T-cell (primary cell): ENCODE results near the gene FRYL. TPM values are rescaled to one million over a fixed set of nuclear protein-coding genes. Genes with fewer than 3 reads are reported as not detected.

Experiments
- ATAC-seq, 4 experiments: fragments of 200-7000 bp in 3 of 4; fragments of 150-1000 bp in 1 of 4; cut with Tn5 transposase; replicated peaks in 1 of 4; 1 replicate in 3 of 4; 2 replicates in 1 of 4; pipeline ENCODE4 v1.10.0; 2021; ENCODE audit warnings: moderate library complexity in 3 of 4, mild to moderate bottlenecking in 2 of 4, moderate number of reproducible peaks in 1 of 4
- CTCF ChIA-PET, 2 donors: fragments of 300-600 bp; sonication (Branson Sonifier 250); formaldehyde crosslinking; loops; one replicate each; lab custom pipeline; 2022; ENCODE audit warnings: antibody characterized with exemption in 2 of 2; lab: Charles Lee
- POLR2A ChIA-PET, 2 donors: fragments of 300-600 bp; sonication (Branson Sonifier 250); formaldehyde crosslinking; loops; one replicate each; lab custom pipeline; 2022; ENCODE audit warnings: antibody characterized with exemption in 2 of 2; lab: Charles Lee
- DNase-seq, 35 experiments: peaks; one replicate each; pipeline versions ENCODE4 v3.0.0 to v3.0.0-alpha.2; 2013 to 2023
- H3K27ac ChIP-seq: one replicate; pipeline ENCODE4 v1.5.1; 2013; ENCODE audit warnings: low read length
- H3K27me3 ChIP-seq, 2 experiments: replicated peaks in 1 of 2; 1 replicate in 1 of 2; 2 replicates in 1 of 2; pipeline versions ENCODE4 v1.6.1 to v1.7.0; 2013; ENCODE audit warnings: low read length in 1 of 2, mixed read lengths in 1 of 2; ENCODE audit not compliant: control insufficient read depth in 2 of 2, insufficient read depth in 2 of 2; ENCODE audit errors: extremely low read depth in 1 of 2
- H3K36me3 ChIP-seq, 2 donors: 1 replicate in 1 of 2; 2 replicates in 1 of 2; pipeline versions ENCODE4 v1.6.1 to v1.7.0; 2013; ENCODE audit warnings: low read length in 1 of 2; ENCODE audit not compliant: control insufficient read depth in 2 of 2, insufficient read depth in 1 of 2; ENCODE audit errors: extremely low read depth in 1 of 2
- H3K4me1 ChIP-seq, 2 experiments: 1 replicate in 1 of 2; 2 replicates in 1 of 2; pipeline versions ENCODE4 v1.6.1 to v1.7.0; 2013; ENCODE audit warnings: low read length in 2 of 2, mixed read lengths in 1 of 2; ENCODE audit not compliant: insufficient read depth in 2 of 2, control insufficient read depth in 1 of 2; ENCODE audit errors: extremely low read depth in 1 of 2
- H3K4me3 ChIP-seq, 2 donors: 1 replicate in 1 of 2; 2 replicates in 1 of 2; pipeline versions ENCODE4 v1.5.1 to v1.7.0; 2013; ENCODE audit warnings: mild to moderate bottlenecking in 2 of 2, low read length in 1 of 2, moderate library complexity in 1 of 2; ENCODE audit not compliant: control insufficient read depth in 1 of 2; ENCODE audit errors: extremely low read depth in 1 of 2
- H3K9me3 ChIP-seq: 2 replicates; pipeline ENCODE4 v1.7.0; 2013
- H3K27ac Mint-ChIP-seq, 2 donors: one replicate each; pipeline ENCODE4 v1.8.0; 2020 to 2021; ENCODE audit warnings: mild to moderate bottlenecking in 2 of 2, mixed read lengths in 2 of 2
- H3K27me3 Mint-ChIP-seq, 2 donors: one replicate each; pipeline ENCODE4 v1.8.0; 2021 to 2022; ENCODE audit warnings: mixed read lengths in 2 of 2
- H3K36me3 Mint-ChIP-seq: one replicate; pipeline ENCODE4 v1.8.0; 2021; ENCODE audit warnings: mixed read lengths
- H3K4me1 Mint-ChIP-seq, 3 donors: one replicate each; pipeline ENCODE4 v1.8.0; 2020 to 2022; ENCODE audit warnings: mixed read lengths in 3 of 3, mild to moderate bottlenecking in 1 of 3
- H3K4me3 Mint-ChIP-seq, 3 donors: one replicate each; pipeline ENCODE4 v1.8.0; 2020 to 2022; ENCODE audit warnings: mild to moderate bottlenecking in 3 of 3, mixed read lengths in 3 of 3, moderate library complexity in 3 of 3
- H3K9me3 Mint-ChIP-seq, 3 donors: one replicate each; pipeline ENCODE4 v1.8.0; 2020 to 2022; ENCODE audit warnings: mixed read lengths in 3 of 3
- WGBS: methylation state at CpG from one replicate; pipeline ENCODE4 v1.1.5; 2013; ENCODE audit warnings: missing lambda C conversion rate; ENCODE audit not compliant: insufficient coverage; 5-methylcytosine and 5-hydroxymethylcytosine counted together
- total RNA-seq, 35 experiments: library from RNA in 6 of 35; stranded (reverse) in 6 of 35; fragments of 120-200 nt in 1 of 35; gene quantifications; one replicate each; pipeline versions ENCODE4 v1.2.1 to v1.2.4 and lab custom pipeline; 2013 to 2026

FRYL gene
- total RNA-seq, 5 donors from 2014 or later (not counting 1 experiment from before 2014, with no cell fraction given): 86.3 to 143 (median 111) TPM

- no peak overlapping the region for H3K4me3 Mint-ChIP-seq
- H3K27ac ChIP-seq: no peak overlapping the region
- whole genome bisulfite sequencing: no CpG with 5 or more reads among the region's 3 CpGs
- no peak for DNase-seq
- H3K36me3 ChIP-seq: peaks cover 0 to 70% of the 10 kb centered on the region in 2 donors
- no peak overlapping the region for H3K4me3 ChIP-seq
- H3K4me1 ChIP-seq: no peaks in the 10 kb centered on the region
- no peaks in the 10 kb centered on the region for H3K27me3 ChIP-seq
- H3K9me3 ChIP-seq: no peaks in the 10 kb centered on the region
- H3K27me3 Mint-ChIP-seq: no peaks in the 10 kb centered on the region
- POLR2A ChIA-PET: interaction anchor here in 1 of 2 donors (0.6 kb wide), 1 partner anchor 14 kb away, joined by 3 read pairs; no protein-coding TSS in a partner anchor
- no peaks in the 10 kb centered on the region for H3K4me1 Mint-ChIP-seq
- peak overlapping the region in 1 of 2 donors; percentile 19 for H3K27ac Mint-ChIP-seq
- H3K9me3 Mint-ChIP-seq: peaks cover 0 to under 1% (median 0%) of the 10 kb centered on the region in 3 donors
- H3K36me3 Mint-ChIP-seq: peaks cover 60% of the 10 kb centered on the region
- CTCF ChIA-PET: no interaction called here
- no peak for ATAC-seq
Observed at GRCh38 chr4:48564151-48564550, 215.9 kb downstream of the FRYL start.

GRCh38 chr4:48558819-48559218 is 221.3 kb downstream of the FRYL start:
- 100% methylated on average over 1 of the region's 3 CpGs for WGBS
- no peak for ATAC-seq
- peaks cover 8 to 78% of the 10 kb centered on the region in 2 donors for H3K36me3 ChIP-seq
- H3K4me1 ChIP-seq: no peaks in the 10 kb centered on the region
- Mint-ChIP-seq H3K4me3 (no peak overlapping the region), H3K9me3 (peaks cover 0 to 13% (median 6%) of the 10 kb centered on the region in 3 donors), H3K27ac (no peak overlapping the region), H3K36me3 (peaks cover 79% of the 10 kb centered on the region), H3K27me3 (no peaks in the 10 kb centered on the region), H3K4me1 (peaks cover 0 to 10% (median 0%) of the 10 kb centered on the region in 3 donors)
- DNase-seq: no peak
- H3K9me3 ChIP-seq: no peaks in the 10 kb centered on the region
- no peaks in the 10 kb centered on the region for H3K27me3 ChIP-seq
- POLR2A ChIA-PET: no interaction called here
- no peak overlapping the region for H3K4me3 ChIP-seq
- H3K27ac ChIP-seq: no peak overlapping the region
- CTCF ChIA-PET: no interaction called here

- no peak for ATAC-seq
- H3K9me3 ChIP-seq: no peaks in the 10 kb centered on the region
- no peak overlapping the region for H3K27ac ChIP-seq
- no peaks in the 10 kb centered on the region for H3K27me3 ChIP-seq
- H3K4me1 ChIP-seq: no peaks in the 10 kb centered on the region
- H3K27ac Mint-ChIP-seq: no peak overlapping the region
- peaks cover 0 to 13% (median 6%) of the 10 kb centered on the region in 3 donors for H3K9me3 Mint-ChIP-seq
- DNase-seq: no peak
- CTCF ChIA-PET: interaction anchor here in 1 of 2 donors (0.7 to 0.8 kb wide), 2 partner anchors 11 to 45 kb away, joined by 3 read pairs; no protein-coding TSS in a partner anchor
- WGBS: no CpG with 5 or more reads among the region's 1 CpG
- H3K36me3 Mint-ChIP-seq: peaks cover 79% of the 10 kb centered on the region
- peaks cover 0 to 10% (median 0%) of the 10 kb centered on the region in 3 donors for H3K4me1 Mint-ChIP-seq
- H3K27me3 Mint-ChIP-seq: no peaks in the 10 kb centered on the region
- H3K4me3 Mint-ChIP-seq: no peak overlapping the region
- no peak overlapping the region for H3K4me3 ChIP-seq
- POLR2A ChIA-PET: no interaction called here
- H3K36me3 ChIP-seq: peaks cover 8 to 76% of the 10 kb centered on the region in 2 donors
Observed at GRCh38 chr4:48558026-48558425, 222.1 kb downstream of the FRYL start.

- 93% methylated on average over 5 of the region's 8 CpGs for WGBS
- Mint-ChIP-seq H3K4me1 (peaks cover 0 to 10% (median 0%) of the 10 kb centered on the region in 3 donors), H3K4me3 (no peak overlapping the region), H3K27ac (no peak overlapping the region), H3K9me3 (peaks cover 0 to 13% (median 6%) of the 10 kb centered on the region in 3 donors), H3K27me3 (no peaks in the 10 kb centered on the region), H3K36me3 (peaks cover 79% of the 10 kb centered on the region)
- no peak for ATAC-seq
- no peak overlapping the region for H3K4me3 ChIP-seq
- DNase-seq: no peak
- no peaks in the 10 kb centered on the region for H3K9me3 ChIP-seq
- POLR2A ChIA-PET: no interaction called here
- H3K27me3 ChIP-seq: no peaks in the 10 kb centered on the region
- no peak overlapping the region for H3K27ac ChIP-seq
- no peaks in the 10 kb centered on the region for H3K4me1 ChIP-seq
- H3K36me3 ChIP-seq: peaks cover 8 to 75% of the 10 kb centered on the region in 2 donors
- CTCF ChIA-PET: interaction anchor here in 1 of 2 donors (0.7 to 0.8 kb wide), 2 partner anchors 11 to 44 kb away, joined by 3 read pairs; no protein-coding TSS in a partner anchor
Observed at GRCh38 chr4:48557478-48557877, 222.6 kb downstream of the FRYL start.

GRCh38 chr4:48556268-48556667 is 223.8 kb downstream of the FRYL start:
- H3K4me3 Mint-ChIP-seq: no peak overlapping the region
- POLR2A ChIA-PET: no interaction called here
- H3K27ac ChIP-seq: no peak overlapping the region
- no peak overlapping the region for H3K27ac Mint-ChIP-seq
- H3K27me3 ChIP-seq: no peaks in the 10 kb centered on the region
- 83% methylated on average over 2 of the region's 2 CpGs for WGBS
- no peak overlapping the region for H3K4me3 ChIP-seq
- H3K4me1 ChIP-seq: no peaks in the 10 kb centered on the region
- peaks cover 0 to 13% (median 6%) of the 10 kb centered on the region in 3 donors for H3K9me3 Mint-ChIP-seq
- ATAC-seq (no peak), DNase-seq (no peak)
- no peaks in the 10 kb centered on the region for H3K9me3 ChIP-seq
- H3K36me3 ChIP-seq: peaks cover 8 to 72% of the 10 kb centered on the region in 2 donors
- H3K36me3 Mint-ChIP-seq: peaks cover 71% of the 10 kb centered on the region
- H3K27me3 Mint-ChIP-seq: no peaks in the 10 kb centered on the region
- CTCF ChIA-PET: no interaction called here
- peaks cover 0 to 10% (median 0%) of the 10 kb centered on the region in 3 donors for H3K4me1 Mint-ChIP-seq

GRCh38 chr4:48554606-48555005 is 225.5 kb downstream of the FRYL start:
- Histone ChIP-seq H3K4me1 (no peaks in the 10 kb centered on the region), H3K27ac (no peak overlapping the region), H3K27me3 (no peaks in the 10 kb centered on the region), H3K9me3 (no peaks in the 10 kb centered on the region), H3K4me3 (no peak overlapping the region), H3K36me3 (peaks cover 8 to 76% of the 10 kb centered on the region in 2 donors)
- peaks cover 70% of the 10 kb centered on the region for H3K36me3 Mint-ChIP-seq
- no peaks in the 10 kb centered on the region for H3K27me3 Mint-ChIP-seq
- H3K9me3 Mint-ChIP-seq: peaks cover 0 to 13% (median 6%) of the 10 kb centered on the region in 3 donors
- ATAC-seq (no peak), DNase-seq (no peak)
- H3K4me1 Mint-ChIP-seq: peaks cover 0 to 10% (median 0%) of the 10 kb centered on the region in 3 donors
- no peak overlapping the region for H3K4me3 Mint-ChIP-seq
- POLR2A ChIA-PET: no interaction called here
- no peak overlapping the region for H3K27ac Mint-ChIP-seq
- CTCF ChIA-PET: no interaction called here
- 100% methylated on average over 1 of the region's 5 CpGs for WGBS
